Chondrocyte (in vitro differentiated cells): ENCODE measurements around the gene AGBL4. TPM values are rescaled to one million over a fixed set of nuclear protein-coding genes. Genes with fewer than 3 reads are reported as not detected.

Experiments used
- DNase-seq: peaks from one replicate; pipeline ENCODE4 v3.0.0; 2021; ENCODE audit warnings: mixed read lengths, low spot score
- H3K27ac Mint-ChIP-seq: one replicate; pipeline ENCODE4 v1.8.0; 2021; ENCODE audit warnings: mild to moderate bottlenecking, moderate library complexity, mixed read lengths; ENCODE audit not compliant: unreplicated experiment
- H3K27me3 Mint-ChIP-seq: 2 replicates; pipeline ENCODE4 v1.8.0; 2021; ENCODE audit warnings: low read depth, mixed read lengths
- H3K36me3 Mint-ChIP-seq: 2 replicates; pipeline ENCODE4 v1.8.0; 2021; ENCODE audit warnings: low read depth, mixed read lengths
- H3K4me1 Mint-ChIP-seq: 2 replicates; pipeline ENCODE4 v1.8.0; 2021; ENCODE audit warnings: low read depth, mild to moderate bottlenecking, mixed read lengths
- H3K4me3 Mint-ChIP-seq: one replicate; pipeline ENCODE4 v1.8.0; 2021; ENCODE audit warnings: mild to moderate bottlenecking, moderate library complexity, mixed read lengths; ENCODE audit not compliant: unreplicated experiment
- H3K9me3 Mint-ChIP-seq: 2 replicates; pipeline ENCODE4 v1.8.0; 2021; ENCODE audit warnings: low read depth, mixed read lengths
- CTCF ChIP-seq: fragments of 200-600 bp; sonication (generic); IDR thresholded peaks from 2 replicates; pipeline ENCODE4 v1.5.0; 2021; ENCODE audit warnings: antibody characterized with exemption, mild to moderate bottlenecking, moderate library complexity
- total RNA-seq: library from RNA; stranded (reverse); gene quantifications from 3 replicates; pipeline ENCODE4 v1.2.1, GENCODE V29; 2021

The AGBL4 gene
- total RNA-seq, 1 donor from 2014 or later, result not detected

GRCh38 chr1:48667782-48668181 is 1356.0 kb downstream of the AGBL4 start:
- H3K9me3 Mint-ChIP-seq, result no peaks in the 10 kb centered on the region
- no peak overlapping the region for H3K27ac Mint-ChIP-seq
- no peaks in the 10 kb centered on the region for H3K36me3 Mint-ChIP-seq
- no peak for TF ChIP-seq CTCF
- no peak overlapping the region for H3K4me3 Mint-ChIP-seq
- DNase-seq, result no peak
- H3K27me3 Mint-ChIP-seq, result peaks cover 31% of the 10 kb centered on the region
- H3K4me1 Mint-ChIP-seq, result no peaks in the 10 kb centered on the region

- Mint-ChIP-seq H3K27me3 (peaks cover 36% of the 10 kb centered on the region), H3K4me1 (no peaks in the 10 kb centered on the region), H3K9me3 (no peaks in the 10 kb centered on the region), H3K4me3 (no peak overlapping the region), H3K36me3 (no peaks in the 10 kb centered on the region), H3K27ac (no peak overlapping the region)
- no peak for TF ChIP-seq CTCF
- no peak for DNase-seq
These were observed 1357.9 kb downstream of the AGBL4 start for GRCh38 chr1:48665708-48666407.

- H3K27ac Mint-ChIP-seq, result no peak overlapping the region
- DNase-seq, result no peak
- peaks cover 27% of the 10 kb centered on the region for H3K27me3 Mint-ChIP-seq
- no peaks in the 10 kb centered on the region for H3K36me3 Mint-ChIP-seq
- H3K9me3 Mint-ChIP-seq, result no peaks in the 10 kb centered on the region
- no peaks in the 10 kb centered on the region for H3K4me1 Mint-ChIP-seq
- no peak overlapping the region for H3K4me3 Mint-ChIP-seq
- TF ChIP-seq CTCF, result no peak
These were observed 1361.9 kb downstream of the AGBL4 start for GRCh38 chr1:48661726-48662463.

GRCh38 chr1:48659801-48660200 is 1364.0 kb downstream of the AGBL4 start:
- H3K4me3 Mint-ChIP-seq, result no peak overlapping the region
- H3K4me1 Mint-ChIP-seq, result no peaks in the 10 kb centered on the region
- no peak overlapping the region for H3K27ac Mint-ChIP-seq
- no peak for DNase-seq
- peaks cover 34% of the 10 kb centered on the region for H3K27me3 Mint-ChIP-seq
- H3K9me3 Mint-ChIP-seq, result no peaks in the 10 kb centered on the region
- no peak for TF ChIP-seq CTCF
- H3K36me3 Mint-ChIP-seq, result no peaks in the 10 kb centered on the region

- no peaks in the 10 kb centered on the region for H3K9me3 Mint-ChIP-seq
- H3K27me3 Mint-ChIP-seq, result peaks cover 41% of the 10 kb centered on the region
- H3K4me1 Mint-ChIP-seq, result no peaks in the 10 kb centered on the region
- no peaks in the 10 kb centered on the region for H3K36me3 Mint-ChIP-seq
- TF ChIP-seq CTCF, result no peak
- DNase-seq, result no peak
- no peak overlapping the region for H3K27ac Mint-ChIP-seq
- H3K4me3 Mint-ChIP-seq, result no peak overlapping the region
These were observed 1366.3 kb downstream of the AGBL4 start for GRCh38 chr1:48657413-48657812.
